Body of pancreas (tissue), 4 donors: ENCODE measurements around the gene ANTXR1.

Source experiments
- CTCF ChIP-seq, 7 experiments: fragments of 450-650 bp in 4 of 7; fragments of 200-600 bp in 3 of 7; sonication (generic) in 3 of 7; IDR thresholded peaks; one replicate each; pipeline ENCODE4 v1.5.1; 2016 to 2019; ENCODE audit warnings: antibody characterized with exemption in 7 of 7
- POLR2A ChIP-seq, 3 donors: fragments of 450-650 bp; IDR thresholded peaks; one replicate each; pipeline ENCODE4 v1.6.1; 2016; ENCODE audit warnings: antibody characterized with exemption in 3 of 3, mild to moderate bottlenecking in 2 of 3

- TF ChIP-seq CTCF (IDR thresholded peaks at IDR 0.05): no peak
- TF ChIP-seq POLR2A (IDR thresholded peaks at IDR 0.05): no peak
Observed at GRCh38 chr2:69231612-69232277, 218.8 kb downstream of the ANTXR1 start.
